NCI-H526 treated with DMSO at 0.1 percent for 48 hours (cell line): ENCODE results near the gene ELAVL3.

Experiments used
- DNase-seq: peaks from one replicate; lab custom pipeline; 2025; lab: John Stamatoyannopoulos, UW

Gene ELAVL3

DNA sequence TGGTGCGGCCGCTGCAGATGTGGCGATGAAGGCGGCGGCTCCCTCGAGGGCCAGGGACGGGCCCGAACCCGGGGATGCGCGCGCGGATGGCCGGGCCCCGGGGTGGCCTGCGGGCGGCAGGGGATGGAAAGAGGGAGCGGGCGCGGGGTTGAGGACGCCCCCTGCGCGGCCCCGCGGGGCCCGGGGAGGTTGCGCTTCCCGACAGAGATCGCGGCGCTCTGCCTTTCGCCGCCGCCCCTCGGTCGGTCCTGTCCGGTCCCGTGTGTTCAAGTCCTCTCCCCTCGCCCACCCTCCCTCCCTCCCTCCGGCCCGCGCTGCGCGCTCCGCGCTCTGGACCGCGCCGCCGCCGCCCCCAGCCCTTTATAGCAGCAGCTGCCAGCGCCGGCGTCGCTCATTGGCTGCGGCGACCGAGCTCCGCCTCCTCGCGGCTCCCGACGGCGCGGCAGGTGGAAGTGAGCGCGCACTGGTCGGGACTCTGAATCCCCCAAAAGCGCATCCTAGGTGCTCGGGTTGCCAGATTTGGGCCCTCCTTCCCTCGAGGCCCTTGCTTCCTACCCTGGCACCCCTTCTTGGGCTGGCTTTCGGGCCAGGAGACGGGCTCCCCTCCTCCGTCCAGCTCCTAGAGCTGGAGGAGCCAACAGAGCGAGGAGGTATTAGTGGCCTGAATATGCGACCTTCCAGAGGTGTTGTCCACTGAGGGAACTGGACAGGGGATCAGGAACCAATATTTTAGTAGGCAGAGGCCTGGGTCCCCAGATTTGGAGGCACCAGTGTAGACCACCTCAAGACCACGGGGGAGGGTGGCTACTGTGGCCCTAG, at the start of gene ELAVL3:
Gene ELAVL3 (minus strand): TSS at position 332 of the 819 bp plus-strand sequence. CDS start 438 bp downstream, outside the sequence.
- no peak for DNase-seq

DNA sequence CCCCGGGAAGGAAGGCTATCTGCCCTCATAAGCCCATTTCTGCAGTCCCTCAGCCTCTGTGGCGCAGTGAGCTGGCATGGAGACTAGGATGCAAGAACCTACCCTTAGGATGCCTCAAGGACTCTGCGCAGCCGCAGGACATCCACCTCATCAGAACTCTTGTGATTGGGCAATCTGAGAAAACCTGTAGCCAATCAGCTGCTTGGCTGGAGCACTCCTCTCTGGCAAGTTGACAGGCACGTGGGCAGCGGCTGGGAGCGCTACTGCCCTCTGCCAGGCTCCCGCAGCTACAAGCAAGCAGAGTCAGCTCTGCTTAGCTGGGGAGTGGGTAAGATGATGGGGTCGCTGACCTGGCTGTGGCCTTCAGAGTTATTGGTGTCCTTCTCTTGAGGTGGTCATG, 49.6 kb upstream of the ELAVL3 start:
- peak; percentile 73 for DNase-seq

DNA sequence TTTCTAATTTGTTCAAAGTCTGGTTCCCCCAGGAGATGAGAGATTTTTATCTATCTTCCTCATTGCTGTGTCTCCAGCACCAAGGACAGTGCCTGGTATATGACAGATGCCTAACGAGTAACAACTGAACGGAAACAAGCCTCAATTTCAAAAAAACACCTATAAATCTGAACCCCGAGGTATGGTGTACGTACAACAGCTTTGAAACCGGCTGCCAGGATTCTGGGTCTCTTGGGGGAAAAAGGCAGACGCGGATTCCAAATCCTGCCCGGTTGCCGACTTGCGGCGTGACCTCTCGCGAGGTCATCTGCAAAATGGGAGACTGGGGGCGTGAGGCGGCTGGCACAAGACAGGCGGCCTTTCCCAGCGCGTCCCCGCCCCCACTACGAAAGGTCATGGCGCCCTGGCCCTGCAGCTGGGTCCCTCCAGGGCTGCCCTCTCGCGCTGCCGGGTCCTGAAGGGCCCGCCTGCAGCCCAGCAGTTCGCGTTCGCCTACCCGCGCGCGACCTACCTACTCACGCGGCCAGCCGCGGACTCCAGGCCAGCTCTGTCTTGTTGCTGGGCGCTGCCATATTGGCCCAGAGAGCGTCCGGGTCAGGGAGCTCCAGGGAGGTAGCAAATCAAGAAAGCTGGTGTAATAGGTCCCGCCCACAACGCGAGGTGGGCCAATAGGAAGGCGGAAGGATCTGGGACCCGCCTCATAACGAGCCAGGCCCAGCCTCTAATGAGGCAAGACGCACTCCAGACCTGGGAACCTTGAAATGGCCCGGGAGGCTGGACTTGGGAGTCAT, 47.9 kb upstream of the ELAVL3 start, which contains the start of gene ECSIT:
Gene ECSIT (minus strand): TSS at position 584 of the 791 bp plus-strand sequence. CDS start 9,964 bp downstream, outside the sequence.
- peak; percentile 89 for DNase-seq

DNA sequence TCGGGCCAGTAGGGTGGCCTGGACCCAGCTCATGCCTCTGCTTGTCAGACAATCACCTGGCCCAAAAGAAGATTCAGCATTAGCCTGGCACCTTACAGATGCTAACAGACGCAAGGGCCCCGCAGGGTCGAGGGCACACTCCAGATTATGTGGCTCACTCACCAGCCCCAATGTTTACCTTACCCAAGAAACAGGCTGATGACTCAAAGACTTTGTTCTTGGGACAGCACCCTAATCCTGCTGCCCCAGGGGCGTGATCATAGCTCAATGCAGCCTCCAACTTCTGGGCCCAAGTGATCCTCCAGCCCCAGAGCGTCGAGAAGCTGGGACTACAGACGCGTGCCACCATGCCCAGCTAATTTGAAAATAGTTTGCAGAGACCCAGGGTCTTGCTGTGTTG, 38.3 kb upstream of the ELAVL3 start:
- DNase-seq = no peak

DNA sequence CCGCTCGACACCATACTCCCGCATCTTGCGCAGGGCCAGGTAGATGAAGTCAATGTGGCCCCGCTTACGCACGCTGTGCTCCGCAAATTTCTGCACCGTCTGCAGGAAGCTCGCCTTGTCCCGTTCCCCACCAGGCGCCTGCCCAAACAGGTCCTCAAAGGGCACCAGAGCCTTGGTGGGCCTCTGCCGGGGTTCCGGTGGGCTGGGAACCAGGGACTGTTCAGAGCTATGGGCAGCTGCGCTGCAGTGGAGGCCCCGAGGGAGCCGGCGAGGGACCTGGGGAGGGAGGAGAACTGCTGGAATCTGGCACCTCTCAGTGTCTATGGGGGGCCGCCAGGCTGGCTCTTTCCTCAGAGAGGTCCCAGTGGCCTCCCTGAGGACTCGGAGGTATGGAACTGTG, 33.1 kb upstream of the ELAVL3 start:
- no peak for DNase-seq

DNA sequence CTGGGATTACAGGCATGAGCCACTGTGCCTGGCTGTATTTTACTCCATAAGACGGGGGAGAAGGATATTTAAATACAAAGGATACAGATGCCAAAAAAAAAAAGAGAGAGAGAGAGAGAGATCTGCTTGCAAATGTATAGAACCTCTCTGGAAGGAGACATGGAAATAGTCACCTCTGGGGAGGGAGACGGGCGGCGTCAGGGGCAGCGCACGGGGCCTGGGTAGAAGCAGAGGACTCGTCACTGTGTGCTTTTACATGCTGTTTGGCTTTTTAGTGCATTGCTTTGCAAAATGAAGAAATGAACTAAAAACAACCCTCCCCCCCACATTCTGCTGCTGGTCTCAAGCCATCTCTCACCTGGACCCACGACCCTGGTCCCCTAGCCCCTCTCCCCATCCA, 29.6 kb upstream of the ELAVL3 start:
- no peak for DNase-seq

DNA sequence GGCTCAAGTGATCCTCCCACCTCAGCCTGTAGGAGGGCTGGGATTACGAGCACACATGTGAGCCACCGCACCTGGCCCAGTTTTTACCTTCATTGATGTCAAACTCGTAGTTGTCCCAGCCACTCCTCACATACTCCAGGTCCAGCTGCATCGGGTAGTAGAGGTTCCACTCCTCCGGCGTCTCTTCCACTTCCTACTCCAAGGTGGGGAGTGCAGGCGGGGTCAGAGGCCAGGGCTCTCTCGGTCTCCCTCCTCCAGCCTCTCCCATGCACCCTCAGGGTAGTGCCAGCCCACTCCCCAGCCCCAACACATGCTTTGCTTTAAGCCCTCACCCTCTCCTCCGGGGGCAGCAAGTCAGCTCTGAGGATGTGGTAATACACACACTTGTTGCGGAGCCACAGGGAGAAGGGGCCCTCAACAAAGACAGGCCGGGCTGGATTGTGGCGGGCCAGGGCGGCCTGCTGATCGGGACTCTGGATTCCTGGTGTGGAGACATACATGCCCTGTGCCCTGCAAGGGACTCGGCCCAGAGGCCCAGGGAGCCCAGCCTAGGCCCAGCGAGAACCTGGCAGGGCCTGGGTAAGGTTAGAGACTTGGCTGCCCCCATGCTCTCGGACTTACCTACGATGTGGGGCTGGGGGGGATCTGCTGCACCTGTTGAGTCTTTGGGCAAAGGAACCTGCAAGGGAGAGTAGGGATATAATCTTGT, 26.7 kb upstream of the ELAVL3 start:
- no peak for DNase-seq

DNA sequence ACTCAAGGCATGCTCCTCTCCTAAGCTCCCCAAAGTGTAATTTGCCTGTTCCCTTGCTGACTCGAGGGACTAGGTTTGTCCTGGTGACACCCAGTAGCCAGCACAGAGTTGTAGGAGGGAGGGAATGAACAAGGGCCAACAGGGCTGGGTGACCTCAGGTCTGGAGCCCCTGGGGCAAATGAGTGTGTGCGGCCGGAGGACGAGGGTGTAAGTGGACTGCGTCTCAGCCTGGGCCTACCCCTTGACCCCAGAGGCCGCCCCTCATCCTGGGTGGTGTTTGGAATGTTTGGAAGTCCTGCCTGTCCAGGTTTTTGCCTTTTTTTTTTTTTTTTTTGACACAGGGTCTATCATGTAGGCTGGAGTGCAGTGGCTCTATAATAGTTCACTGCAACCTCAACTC, 26.1 kb upstream of the ELAVL3 start:
- DNase-seq = no peak

DNA sequence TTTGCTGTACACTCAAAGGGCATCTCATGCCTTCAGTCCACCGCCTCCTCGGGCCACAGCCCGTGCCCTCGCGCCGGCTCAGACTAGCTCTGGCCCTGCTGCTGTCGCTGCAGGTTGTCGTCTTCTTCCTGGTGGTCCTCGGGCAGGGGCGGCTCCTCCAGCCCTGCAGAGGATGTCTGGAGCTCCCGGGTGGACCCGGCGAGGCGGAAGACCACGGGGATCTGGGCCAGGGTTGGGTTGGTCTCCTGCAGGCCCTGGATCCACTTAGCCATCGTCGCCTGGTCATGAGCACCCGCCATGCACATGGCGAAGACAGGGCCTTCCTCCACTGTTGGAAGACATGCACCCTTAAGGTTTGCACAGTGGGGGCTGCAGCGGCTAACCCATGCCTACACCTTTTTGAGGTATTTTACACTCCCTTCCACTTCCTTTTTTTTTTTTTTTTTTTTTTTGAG, 25.3 kb upstream of the ELAVL3 start:
- DNase-seq = no peak

DNA sequence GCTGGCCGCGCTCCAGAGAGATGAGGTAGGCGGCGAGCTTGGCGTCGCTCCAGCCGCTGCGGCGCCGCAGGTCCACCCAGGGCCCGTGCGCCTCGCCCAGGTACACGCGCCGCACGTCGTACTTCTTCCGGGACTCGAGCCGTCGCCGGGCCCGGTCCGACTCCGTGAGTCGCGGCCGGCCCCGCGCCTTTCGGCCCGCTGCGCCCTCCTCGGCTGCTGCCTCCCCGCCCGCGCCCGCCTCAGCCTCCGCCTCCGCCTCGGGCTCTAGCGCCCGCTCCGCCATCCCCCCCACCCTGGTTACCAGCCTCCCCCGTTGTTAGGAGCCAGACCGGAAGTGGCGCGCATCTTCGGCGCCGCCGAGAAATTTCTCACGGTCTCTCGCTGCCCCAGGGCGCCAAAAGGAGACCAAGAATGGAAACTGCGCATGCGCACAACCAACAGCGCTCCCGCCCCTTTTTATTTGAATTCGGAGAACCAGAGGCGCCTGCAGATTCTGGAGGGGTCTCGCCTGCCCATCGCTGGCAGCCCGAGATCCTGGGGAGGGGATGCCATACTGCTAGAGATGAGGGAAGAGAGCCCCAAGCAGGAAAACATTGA, 24.8 kb upstream of the ELAVL3 start, which contains the start of gene ZNF653:
Gene ZNF653 (minus strand): TSS at position 336 of the 597 bp plus-strand sequence. CDS start 53 bp downstream, at position 283.
- peak; percentile 61 for DNase-seq

DNA sequence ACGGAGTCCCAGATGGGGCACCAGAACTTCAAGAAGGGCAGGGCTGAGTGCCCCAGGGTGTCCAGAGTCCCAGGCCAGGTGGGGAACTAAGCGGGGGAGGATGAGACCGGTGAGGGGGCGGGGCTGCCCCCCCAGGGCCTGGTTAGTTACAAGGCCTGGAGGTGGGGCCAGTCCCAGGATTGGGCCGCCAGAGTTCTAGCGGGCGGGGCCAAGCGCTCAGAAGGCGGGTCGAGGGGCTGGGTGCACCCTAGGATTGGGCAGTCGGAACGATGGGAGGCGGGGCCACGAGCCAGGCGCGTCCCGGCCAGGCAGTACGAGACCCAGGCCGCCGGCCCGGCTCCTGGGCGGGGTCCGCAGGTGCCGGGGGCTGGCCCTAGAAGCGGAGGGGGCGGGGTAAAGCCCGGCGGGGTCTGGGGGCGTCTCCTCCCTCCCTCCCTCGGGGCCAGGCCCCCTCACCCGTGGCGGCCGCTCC, 24.2 kb upstream of the ELAVL3 start:
- DNase-seq = peak; percentile 78

DNA sequence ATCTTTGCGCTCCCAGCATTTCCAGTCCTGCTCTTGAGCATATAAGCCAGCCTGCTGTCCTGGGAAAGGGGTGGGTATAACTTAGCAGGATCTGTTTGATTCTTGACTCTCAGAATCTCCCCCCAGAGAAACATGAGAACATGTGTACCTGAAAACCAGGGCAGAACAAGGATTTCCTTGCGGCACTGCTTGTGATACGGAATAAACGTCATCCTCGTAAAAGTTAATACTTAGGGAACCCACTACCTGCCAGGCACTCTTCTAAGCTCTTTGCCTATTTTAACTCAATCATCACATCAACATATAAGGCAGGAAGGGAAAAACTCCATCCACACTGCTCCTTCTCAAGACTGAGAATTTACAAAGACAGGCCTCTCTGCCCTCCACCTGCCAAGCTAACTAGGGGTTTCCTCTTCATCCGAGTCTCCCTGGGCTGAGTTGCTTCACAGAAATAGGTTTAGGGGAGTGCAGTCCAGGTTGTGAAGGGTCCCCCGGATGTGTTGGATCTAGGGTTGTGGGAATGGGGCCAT, 23.7 kb upstream of the ELAVL3 start:
- DNase-seq = no peak

DNA sequence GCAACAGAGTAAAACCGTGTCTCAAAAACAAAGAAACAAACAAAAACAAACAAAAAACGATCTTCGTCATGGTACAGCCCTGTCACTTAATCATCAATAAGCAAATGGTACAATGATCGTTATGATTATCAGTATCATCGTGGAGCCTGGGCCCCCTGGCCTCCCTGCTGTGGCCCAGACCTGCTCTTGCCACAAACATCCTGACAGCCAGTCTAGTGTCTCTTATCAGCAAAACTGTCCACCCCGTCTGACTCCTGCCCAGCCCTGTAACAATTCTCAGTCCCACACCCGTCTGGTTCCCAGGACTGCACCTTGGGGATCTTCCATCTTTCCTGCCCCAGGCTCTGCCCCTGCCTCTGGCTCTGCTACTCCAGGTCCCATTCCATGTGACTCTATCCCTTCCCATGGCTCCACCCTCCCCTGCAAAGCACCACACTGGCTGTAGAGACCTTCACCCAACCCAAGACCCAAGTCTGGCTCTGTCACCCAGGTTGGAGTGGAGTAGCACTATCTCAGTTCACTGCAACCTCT, 19.1 kb upstream of the ELAVL3 start:
- DNase-seq = no peak

DNA sequence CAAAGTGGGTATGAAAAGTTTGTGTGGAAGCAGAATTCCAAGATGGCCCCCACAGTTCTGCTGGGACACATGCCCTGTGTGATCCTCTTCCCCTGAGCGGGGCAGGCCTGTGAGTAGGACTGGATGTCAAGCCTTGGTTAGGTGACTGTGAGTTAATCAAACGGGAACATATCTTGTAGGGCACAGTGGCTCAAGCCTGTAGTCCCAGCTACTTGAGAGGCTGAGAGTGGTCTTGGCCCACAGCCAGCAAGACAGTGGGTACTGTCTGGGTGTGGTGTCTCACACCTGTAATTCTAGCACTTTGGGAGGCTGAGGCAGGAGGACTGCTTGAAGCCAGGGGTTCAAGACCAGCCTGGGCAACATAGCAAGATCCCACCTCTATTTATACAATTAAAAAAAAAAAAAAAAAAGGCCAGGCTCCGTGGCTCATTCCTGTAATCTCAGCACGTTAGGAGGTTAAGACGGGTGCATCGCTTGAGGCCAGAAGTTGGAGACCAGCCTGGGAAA, 18.4 kb upstream of the ELAVL3 start:
- no peak for DNase-seq

DNA sequence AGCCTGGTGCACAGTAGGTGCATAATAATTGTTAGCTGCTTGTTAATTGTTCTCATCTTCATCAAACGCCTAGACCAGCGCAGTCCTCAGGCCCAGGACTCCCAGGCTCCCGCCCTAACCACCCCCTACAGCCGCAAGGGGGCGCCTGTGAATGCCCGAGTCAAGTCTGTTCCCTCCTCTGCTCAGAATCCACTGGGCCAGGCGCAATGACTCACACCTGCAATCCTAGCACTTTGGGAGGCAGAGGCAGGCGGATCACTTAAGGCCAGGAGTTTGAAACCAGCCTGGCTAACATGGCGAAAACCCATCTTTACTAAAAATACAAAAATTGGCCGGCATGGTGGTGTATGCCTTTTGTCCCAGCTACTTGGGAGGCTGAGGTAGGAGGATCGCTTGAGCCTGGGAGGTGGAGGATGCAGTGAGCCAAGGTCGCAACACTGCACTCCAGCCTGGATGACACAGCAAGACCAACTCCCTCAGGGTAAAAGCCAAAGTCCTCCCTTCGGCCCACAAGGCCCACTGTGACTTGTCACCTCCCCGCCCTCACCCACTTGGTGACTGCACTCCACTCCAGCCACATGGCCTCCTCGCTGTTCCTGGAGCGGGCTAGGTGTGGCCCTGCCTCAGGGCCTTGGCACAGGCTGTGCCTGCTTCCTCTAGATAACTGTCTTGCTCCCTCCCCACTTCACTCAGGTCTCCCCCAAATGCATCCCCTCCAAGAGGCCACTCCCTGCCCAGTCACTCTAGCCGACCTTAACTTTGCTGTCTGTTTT, 15.7 kb upstream of the ELAVL3 start:
- no peak for DNase-seq

DNA sequence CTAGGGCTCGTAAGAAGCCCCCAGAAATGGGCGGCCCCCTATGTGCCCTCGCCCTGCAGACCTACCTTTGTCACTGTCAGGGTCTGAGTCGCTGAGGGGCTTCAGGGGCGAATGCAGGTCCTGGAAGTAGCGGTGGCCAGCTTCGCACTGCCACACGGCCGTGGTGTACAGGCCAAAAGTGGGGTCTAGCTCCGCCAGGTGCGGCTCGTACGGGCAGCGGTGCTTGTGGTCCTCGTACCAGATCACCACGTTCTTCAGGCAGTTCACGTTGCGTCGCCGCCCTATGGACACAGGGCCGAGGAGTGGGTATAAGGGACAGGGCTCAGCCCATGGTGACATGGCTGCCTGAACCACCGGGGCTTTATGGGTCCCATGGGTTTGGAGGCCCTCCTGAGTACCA, 15.0 kb upstream of the ELAVL3 start:
- no peak for DNase-seq

DNA sequence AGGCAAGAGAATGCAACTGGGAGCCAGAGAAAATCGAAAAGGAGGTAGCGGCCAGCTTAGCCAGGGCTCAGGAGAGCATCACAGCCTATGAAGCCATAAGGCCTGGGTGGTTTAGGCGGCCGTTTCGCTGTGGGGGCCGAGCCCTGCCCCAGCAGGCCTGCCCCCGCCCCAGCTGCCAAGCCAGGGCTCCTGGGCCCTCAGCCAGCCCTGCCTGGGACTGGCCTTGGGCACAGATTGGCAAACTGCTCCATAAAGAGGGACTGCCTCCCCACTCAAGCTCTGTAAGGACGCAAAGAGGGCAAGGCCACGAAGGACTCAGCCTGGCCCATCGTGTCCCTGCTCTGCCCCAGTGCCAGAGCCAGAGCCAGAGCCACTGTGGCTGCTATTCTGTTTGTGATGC, 14.6 kb upstream of the ELAVL3 start:
- DNase-seq = no peak

DNA sequence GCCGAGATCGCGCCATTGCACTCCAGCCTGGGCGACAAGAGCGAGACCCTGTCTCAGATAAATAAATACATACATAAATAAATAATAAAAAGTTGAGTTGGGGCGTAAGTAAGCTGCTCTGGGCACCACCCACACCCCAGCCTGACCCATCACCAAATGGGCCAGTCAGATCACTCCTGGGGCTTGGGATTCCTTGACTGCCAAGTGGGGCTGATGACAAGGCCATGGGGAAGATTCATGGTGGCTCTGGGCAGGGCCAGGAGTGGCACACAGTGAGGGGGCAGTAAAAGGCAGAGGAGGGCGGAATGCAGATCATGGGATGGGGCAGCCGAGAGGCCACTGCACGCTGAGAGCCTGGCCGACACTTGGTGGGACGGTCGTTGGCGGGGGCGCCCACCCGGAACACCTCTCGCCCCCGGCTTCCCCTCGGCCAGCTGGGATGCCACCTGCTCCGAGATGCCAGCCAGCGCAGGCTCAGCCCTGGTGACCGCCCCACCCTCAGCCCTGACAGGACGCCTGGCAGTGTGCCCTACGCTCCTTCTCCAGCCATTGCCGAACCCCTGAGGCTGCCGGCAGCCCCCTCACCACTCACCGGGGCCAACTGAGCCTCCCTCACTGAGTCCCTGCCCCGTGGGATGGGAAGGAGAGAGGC, 13.9 kb upstream of the ELAVL3 start:
- DNase-seq = no peak

DNA sequence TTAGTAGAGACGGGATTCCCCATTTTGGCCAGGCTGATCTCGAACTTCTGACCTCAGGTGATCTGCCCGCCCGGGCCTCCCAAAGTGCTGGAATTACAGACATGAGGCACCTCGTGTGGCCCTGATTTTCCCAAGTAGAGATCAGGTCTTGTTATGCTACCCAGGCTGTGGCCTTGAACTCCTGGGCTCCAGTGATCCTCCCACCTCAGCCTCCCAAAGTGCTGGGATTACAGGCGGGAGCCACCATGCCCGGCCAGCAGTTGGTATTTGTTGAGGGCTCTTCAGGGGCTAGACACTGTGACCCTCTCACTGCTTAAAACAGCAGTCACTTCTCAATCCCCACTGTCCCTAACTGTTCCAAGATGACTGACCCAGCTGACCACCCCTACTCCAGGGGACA, 8.5 kb upstream of the ELAVL3 start:
- DNase-seq = no peak
